Mesenchymal stem cell (in vitro differentiated cells and primary cell): ENCODE measurements around the gene BAZ2A.
A peak's percentile ranks its signal among the peaks of the same experiment; 100 is the strongest.

Experiments
- DNase-seq: peaks from one replicate; pipeline ENCODE4 v3.0.0-alpha.2; 2013
- H2AFZ ChIP-seq: one replicate; pipeline ENCODE4 v1.6.1; 2013; ENCODE audit warnings: low read depth, mild to moderate bottlenecking, control low read depth, inconsistent platforms, low read length, moderate library complexity
- H2AK5ac ChIP-seq: 2 replicates; pipeline ENCODE4 v1.6.1; 2013; ENCODE audit warnings: low read length, moderate library complexity, mild to moderate bottlenecking, inconsistent platforms; ENCODE audit not compliant: severe bottlenecking
- H2BK120ac ChIP-seq: one replicate; pipeline ENCODE4 v1.6.1; 2013; ENCODE audit warnings: low read depth, mild to moderate bottlenecking, inconsistent platforms, low read length, moderate library complexity
- H2BK12ac ChIP-seq, 2 experiments: one replicate each; pipeline ENCODE4 v1.6.1; 2013; ENCODE audit warnings: inconsistent platforms in 2 of 2, low read length in 2 of 2, mild to moderate bottlenecking in 2 of 2, moderate library complexity in 2 of 2, control low read depth in 1 of 2
- H2BK15ac ChIP-seq: one replicate; pipeline ENCODE4 v1.6.1; 2013; ENCODE audit warnings: mild to moderate bottlenecking, low read depth, inconsistent platforms; ENCODE audit not compliant: poor library complexity, severe bottlenecking
- H2BK5ac ChIP-seq: 2 replicates; pipeline ENCODE4 v1.6.1; 2013; ENCODE audit warnings: low read depth, mild to moderate bottlenecking, low read length, control low read depth, inconsistent platforms; ENCODE audit not compliant: poor library complexity, severe bottlenecking
- H3K14ac ChIP-seq, 2 experiments: one replicate each; pipeline ENCODE4 v1.6.1; 2013; ENCODE audit warnings: inconsistent platforms in 2 of 2, low read length in 2 of 2, control low read depth in 1 of 2, mild to moderate bottlenecking in 1 of 2, moderate library complexity in 1 of 2
- H3K18ac ChIP-seq, 2 experiments: one replicate each; pipeline ENCODE4 v1.6.1; 2013; ENCODE audit warnings: inconsistent platforms in 2 of 2, low read length in 2 of 2, control low read depth in 1 of 2, low read depth in 1 of 2, mild to moderate bottlenecking in 1 of 2
- H3K23ac ChIP-seq, 2 experiments: one replicate each; pipeline ENCODE4 v1.6.1; 2013; ENCODE audit warnings: inconsistent platforms in 2 of 2, low read length in 2 of 2, mild to moderate bottlenecking in 2 of 2, moderate library complexity in 2 of 2, control low read depth in 1 of 2
- H3K27ac ChIP-seq: 2 replicates; pipeline ENCODE4 v1.5.1; 2013; ENCODE audit warnings: mild to moderate bottlenecking, moderate library complexity, low read length, control low read depth, inconsistent platforms; ENCODE audit not compliant: poor library complexity, severe bottlenecking
- H3K27me3 ChIP-seq, 2 experiments: 2 replicates each; pipeline versions ENCODE4 v1.6.1 to v1.7.0; 2013; ENCODE audit warnings: low read length in 2 of 2, mild to moderate bottlenecking in 2 of 2, moderate library complexity in 2 of 2, control low read depth in 1 of 2, inconsistent platforms in 1 of 2; ENCODE audit not compliant: control insufficient read depth in 1 of 2, insufficient read depth in 1 of 2
- H3K36me3 ChIP-seq, 2 experiments: 2 replicates each; pipeline versions ENCODE4 v1.6.1 to v1.7.0; 2013; ENCODE audit warnings: low read length in 2 of 2, control low read depth in 1 of 2, inconsistent platforms in 1 of 2, low read depth in 1 of 2, mild to moderate bottlenecking in 1 of 2; ENCODE audit not compliant: insufficient read depth in 2 of 2, control insufficient read depth in 1 of 2
- H3K4ac ChIP-seq, 2 experiments: one replicate each; pipeline ENCODE4 v1.6.1; 2013; ENCODE audit warnings: inconsistent platforms in 2 of 2, low read length in 2 of 2, mild to moderate bottlenecking in 2 of 2, moderate library complexity in 2 of 2, control low read depth in 1 of 2, low read depth in 1 of 2
- H3K4me1 ChIP-seq: 2 replicates; pipeline ENCODE4 v1.6.1; 2013; ENCODE audit warnings: low read depth, low read length, control low read depth; ENCODE audit not compliant: control insufficient read depth, insufficient read depth
- H3K4me2 ChIP-seq: 2 replicates; pipeline ENCODE4 v1.6.1; 2013; ENCODE audit warnings: low read length, mild to moderate bottlenecking, inconsistent platforms; ENCODE audit not compliant: poor library complexity, severe bottlenecking
- H3K4me3 ChIP-seq, 2 experiments: 2 replicates each; pipeline versions ENCODE4 v1.5.1 to v1.7.0; 2013; ENCODE audit warnings: low read length in 2 of 2, mild to moderate bottlenecking in 2 of 2, control low read depth in 1 of 2, low read depth in 1 of 2; ENCODE audit not compliant: insufficient read depth in 1 of 2
- H3K79me1 ChIP-seq: replicated peaks from 2 replicates; pipeline ENCODE4 v1.6.1; 2013; ENCODE audit warnings: mild to moderate bottlenecking, control low read depth, low read length, inconsistent platforms; ENCODE audit not compliant: poor library complexity, severe bottlenecking
- H3K9ac ChIP-seq: 2 replicates; pipeline ENCODE4 v1.7.0; 2013; ENCODE audit warnings: mild to moderate bottlenecking, low read length, moderate library complexity
- H3K9me3 ChIP-seq: 2 replicates; pipeline ENCODE4 v1.7.0; 2013; ENCODE audit warnings: mild to moderate bottlenecking, low read length; ENCODE audit not compliant: control insufficient read depth
- H4K8ac ChIP-seq: one replicate; pipeline ENCODE4 v1.6.1; 2013; ENCODE audit warnings: inconsistent platforms, mild to moderate bottlenecking, low read length, moderate library complexity
- H4K91ac ChIP-seq: one replicate; pipeline ENCODE4 v1.6.1; 2013; ENCODE audit warnings: mild to moderate bottlenecking, low read length, inconsistent platforms
- WGBS: methylation state at CpG from one replicate; pipeline ENCODE4 v1.1.7; 2013; ENCODE audit warnings: mixed read lengths; 5-methylcytosine and 5-hydroxymethylcytosine counted together

Gene BAZ2A

GRCh38 chr12:56602239-56602638, 27.9 kb downstream of the BAZ2A start:
- Histone ChIP-seq H2AK5ac (no peak overlapping the region), H3K14ac (no peak overlapping the region), H3K36me3 (peaks cover 84 to 100% of the 10 kb centered on the region in 2 experiments), H2BK12ac (no peak overlapping the region), H3K9ac (peak overlapping the region; percentile 16), H3K18ac (no peak overlapping the region), H3K9me3 (no peaks in the 10 kb centered on the region), H3K23ac (no peak overlapping the region), H3K27ac (no peak overlapping the region), H3K4me2 (no peak overlapping the region), H2BK5ac (no peak overlapping the region), H3K4ac (no peak overlapping the region), H2BK120ac (no peak overlapping the region), H3K27me3 (no peaks in the 10 kb centered on the region), H2BK15ac (no peak overlapping the region), H3K4me3 (no peak overlapping the region), H3K79me1 (peaks cover 40% of the 10 kb centered on the region), H3K4me1 (peaks cover 1% of the 10 kb centered on the region), H4K91ac (no peak overlapping the region), H4K8ac (no peak overlapping the region), H2AFZ (no peak overlapping the region)
- DNase-seq, result no peak
- 100% methylated on average over 2 of the region's 3 CpGs for WGBS

DNA sequence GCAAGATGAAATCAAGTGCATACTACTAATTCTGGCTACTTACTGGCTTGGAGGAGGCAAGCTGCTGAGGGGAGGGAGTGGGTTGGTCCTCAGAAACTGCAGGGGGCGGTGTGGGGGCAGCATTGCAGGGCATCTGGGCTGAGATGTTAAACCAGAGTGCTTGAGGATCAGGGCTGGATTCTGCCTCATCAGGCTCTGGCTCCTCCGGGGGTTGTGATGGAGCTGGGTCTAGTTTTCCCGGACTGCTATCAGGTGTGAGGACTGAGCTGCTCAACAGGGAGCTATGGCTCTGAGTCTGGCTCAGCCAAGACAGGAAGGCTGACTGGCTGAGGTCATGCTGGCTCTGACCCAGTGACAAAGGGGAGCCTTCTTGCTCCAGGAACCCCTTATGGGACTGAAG, 28.6 kb downstream of the BAZ2A start:
- H3K23ac ChIP-seq, result no peak overlapping the region
- H3K9me3 ChIP-seq, result no peaks in the 10 kb centered on the region
- no peak overlapping the region for H3K4ac ChIP-seq
- DNase-seq, result no peak
- no peak overlapping the region for H2AK5ac ChIP-seq
- H3K27ac ChIP-seq, result no peak overlapping the region
- H2BK5ac ChIP-seq, result no peak overlapping the region
- H3K4me1 ChIP-seq, result peaks cover 5% of the 10 kb centered on the region
- no peak overlapping the region for H3K14ac ChIP-seq
- H3K27me3 ChIP-seq, result no peaks in the 10 kb centered on the region
- H2BK15ac ChIP-seq, result no peak overlapping the region
- H3K79me1 ChIP-seq, result peaks cover 38% of the 10 kb centered on the region
- 76% methylated on average over 3 of the region's 3 CpGs for WGBS
- no peak overlapping the region for H2BK12ac ChIP-seq
- no peak overlapping the region for H2BK120ac ChIP-seq
- H4K91ac ChIP-seq, result no peak overlapping the region
- H3K18ac ChIP-seq, result no peak overlapping the region
- H4K8ac ChIP-seq, result no peak overlapping the region
- no peak overlapping the region for H3K4me3 ChIP-seq
- no peak overlapping the region for H3K4me2 ChIP-seq
- H2AFZ ChIP-seq, result no peak overlapping the region
- H3K36me3 ChIP-seq, result peaks cover 82 to 100% of the 10 kb centered on the region in 2 experiments
- H3K9ac ChIP-seq, result peak overlapping the region; percentile 18

GRCh38 chr12:56600753-56601152, 29.4 kb downstream of the BAZ2A start:
- Histone ChIP-seq H4K8ac (no peak overlapping the region), H2AFZ (no peak overlapping the region), H3K4ac (no peak overlapping the region), H4K91ac (no peak overlapping the region), H3K4me1 (peaks cover 5% of the 10 kb centered on the region), H3K9ac (no peak overlapping the region), H3K4me2 (no peak overlapping the region), H3K79me1 (peaks cover 34% of the 10 kb centered on the region), H2BK120ac (no peak overlapping the region), H3K27ac (no peak overlapping the region), H2BK15ac (no peak overlapping the region), H3K4me3 (no peak overlapping the region), H3K18ac (no peak overlapping the region), H2AK5ac (no peak overlapping the region), H3K27me3 (no peaks in the 10 kb centered on the region), H3K9me3 (no peaks in the 10 kb centered on the region), H2BK5ac (no peak overlapping the region), H2BK12ac (no peak overlapping the region), H3K36me3 (peaks cover 83 to 99% of the 10 kb centered on the region in 2 experiments), H3K14ac (no peak overlapping the region), H3K23ac (no peak overlapping the region)
- no peak for DNase-seq
- WGBS, result 96% methylated on average over 6 of the region's 6 CpGs

GRCh38 chr12:56599797-56600196, 30.3 kb downstream of the BAZ2A start:
- Histone ChIP-seq H3K4me1 (peaks cover 5% of the 10 kb centered on the region), H3K27me3 (no peaks in the 10 kb centered on the region), H3K4me2 (no peak overlapping the region), H2BK5ac (no peak overlapping the region), H4K91ac (no peak overlapping the region), H2BK12ac (no peak overlapping the region), H3K18ac (no peak overlapping the region), H3K9me3 (no peaks in the 10 kb centered on the region), H3K79me1 (peaks cover 35% of the 10 kb centered on the region), H2BK120ac (no peak overlapping the region), H3K9ac (no peak overlapping the region), H3K23ac (no peak overlapping the region), H3K27ac (no peak overlapping the region), H3K4me3 (no peak overlapping the region), H2AFZ (no peak overlapping the region), H3K4ac (no peak overlapping the region), H3K14ac (no peak overlapping the region), H4K8ac (no peak overlapping the region), H2AK5ac (no peak overlapping the region), H3K36me3 (peaks cover 77 to 99% of the 10 kb centered on the region in 2 experiments), H2BK15ac (no peak overlapping the region)
- no peak for DNase-seq
- WGBS, result 98% methylated on average over 10 of the region's 10 CpGs
